Muscle of leg (tissue), 9 donors: ENCODE results near the gene H6PD. TPM values are rescaled to one million over a fixed set of nuclear protein-coding genes. Genes with fewer than 3 reads are reported as not detected.

Experiments used
- polyA plus RNA-seq, 8 donors: library from polyadenylated mRNA; unstranded; fragments of 120-200 nt; gene quantifications; one replicate each; pipeline versions ENCODE4 v1.2.1 to v1.2.3, GENCODE V29; 2013; ENCODE audit warnings: inconsistent platforms in 1 of 8, low replicate concordance in 1 of 8; ENCODE audit not compliant: insufficient read length in 8 of 8, insufficient read depth in 1 of 8
- total RNA-seq: library from RNA; stranded (reverse); fragments of 120-200 nt; gene quantifications from one replicate; pipeline ENCODE4 v1.2.4, GENCODE V29; 2013

H6PD gene
- total and polyA plus RNA-seq, 9 donors = 24.1 to 49.1 (median 36.5) TPM

Other genes with a start within 250 kb of the H6PD start
- gene SLC2A7, start 208.4 kb upstream of the H6PD start, total RNA-seq = not detected
- under 1 TPM in 1 of 8 donors, not detected in 7; 0.08 TPM for gene SLC2A7, start 208.4 kb upstream of the H6PD start, polyA plus RNA-seq
- gene SLC2A5, start 165.1 kb upstream of the H6PD start, total RNA-seq = 4.5 TPM
- 10 to 100 TPM in 3 of 8 donors, 1 to 10 TPM in 5; 3.4 to 16.9 (median 8.3) TPM for gene SLC2A5, start 165.1 kb upstream of the H6PD start, polyA plus RNA-seq
- gene GPR157, start 105.7 kb upstream of the H6PD start, total RNA-seq = 1.3 TPM
- gene GPR157, start 105.7 kb upstream of the H6PD start, polyA plus RNA-seq = 1 to 10 TPM; 1.0 to 2.6 (median 1.3) TPM
- gene SPSB1, start 58.1 kb downstream of the H6PD start, total RNA-seq = 5.4 TPM
- 10 to 100 TPM in 2 of 8 donors, 1 to 10 TPM in 6; 4.4 to 11.2 (median 9.5) TPM for gene SPSB1, start 58.1 kb downstream of the H6PD start, polyA plus RNA-seq